Activated naive CD8-positive, alpha-beta T cell treated with anti-CD3 and anti-CD28 coated beads, Interleukin-2, amount 50 U/mL, for 24 hours (primary cell): ENCODE measurements around the gene ACSL3.
"Not testable (repeated sequence)": the region's sequence is repeated elsewhere in the genome, so short reads cannot be mapped to it uniquely, and the experiment has no call there.

ENCODE experiments used
- ATAC-seq: fragments of 150-1000 bp; cut with Tn5 transposase; one replicate; pipeline ENCODE4 v1.10.0; 2021
- DNase-seq: peaks from one replicate; pipeline ENCODE4 v3.0.0; 2021
- H3K27ac Mint-ChIP-seq: one replicate; pipeline ENCODE4 v1.8.0; 2021; ENCODE audit warnings: mild to moderate bottlenecking, mixed read lengths
- H3K27me3 Mint-ChIP-seq: one replicate; pipeline ENCODE4 v1.8.0; 2021; ENCODE audit warnings: mixed read lengths
- H3K36me3 Mint-ChIP-seq: one replicate; pipeline ENCODE4 v1.8.0; 2021; ENCODE audit warnings: low read depth, mixed read lengths
- H3K4me1 Mint-ChIP-seq: one replicate; pipeline ENCODE4 v1.8.0; 2021; ENCODE audit warnings: mixed read lengths
- H3K4me3 Mint-ChIP-seq: one replicate; pipeline ENCODE4 v1.8.0; 2021; ENCODE audit warnings: mild to moderate bottlenecking, moderate library complexity, mixed read lengths
- H3K9me3 Mint-ChIP-seq: one replicate; pipeline ENCODE4 v1.8.0; 2021; ENCODE audit warnings: mixed read lengths

The ACSL3 gene

GRCh38 chr2:222904557-222905258 is 43.9 kb downstream of the ACSL3 start:
- H3K4me1 Mint-ChIP-seq: peaks cover 21% of the 10 kb centered on the region
- H3K36me3 Mint-ChIP-seq: peaks cover 7% of the 10 kb centered on the region
- H3K27ac Mint-ChIP-seq: no peak overlapping the region
- H3K9me3 Mint-ChIP-seq: no peaks in the 10 kb centered on the region
- H3K4me3 Mint-ChIP-seq: no peak overlapping the region
- ATAC-seq: no peak
- no peak for DNase-seq
- H3K27me3 Mint-ChIP-seq: no peaks in the 10 kb centered on the region

GRCh38 chr2:222907048-222907447 is 46.2 kb downstream of the ACSL3 start:
- H3K4me3 Mint-ChIP-seq: no peak overlapping the region
- H3K27me3 Mint-ChIP-seq: no peaks in the 10 kb centered on the region
- H3K36me3 Mint-ChIP-seq: peaks cover 9% of the 10 kb centered on the region
- no peak for ATAC-seq
- H3K9me3 Mint-ChIP-seq: no peaks in the 10 kb centered on the region
- peaks cover 25% of the 10 kb centered on the region for H3K4me1 Mint-ChIP-seq
- H3K27ac Mint-ChIP-seq: no peak overlapping the region
- DNase-seq: no peak

- no peak for ATAC-seq
Observed at GRCh38 chr2:222907790-222908441, 47.1 kb downstream of the ACSL3 start.

GRCh38 chr2:222909286-222909685 is 48.5 kb downstream of the ACSL3 start:
- ATAC-seq (no peak), DNase-seq (no peak)
- peaks cover 10% of the 10 kb centered on the region for H3K36me3 Mint-ChIP-seq
- H3K4me1 Mint-ChIP-seq: peaks cover 33% of the 10 kb centered on the region
- no peak overlapping the region for H3K27ac Mint-ChIP-seq
- H3K4me3 Mint-ChIP-seq: no peak overlapping the region
- H3K27me3 Mint-ChIP-seq: no peaks in the 10 kb centered on the region
- H3K9me3 Mint-ChIP-seq: no peaks in the 10 kb centered on the region

More at GRCh38 chr2:222907790-222908441, 47.1 kb downstream of the ACSL3 start:
- no peak for DNase-seq
- H3K27ac Mint-ChIP-seq: no peak overlapping the region
- no peaks in the 10 kb centered on the region for H3K9me3 Mint-ChIP-seq
- H3K4me1 Mint-ChIP-seq: peaks cover 29% of the 10 kb centered on the region
- peaks cover 10% of the 10 kb centered on the region for H3K36me3 Mint-ChIP-seq
- H3K4me3 Mint-ChIP-seq: no peak overlapping the region
- no peaks in the 10 kb centered on the region for H3K27me3 Mint-ChIP-seq

GRCh38 chr2:222912117-222912516 is 51.3 kb downstream of the ACSL3 start:
- ATAC-seq (peak; percentile 71), DNase-seq (no peak)
- Mint-ChIP-seq H3K27ac (peak overlapping the region; percentile 12), H3K4me1 (peaks cover 26% of the 10 kb centered on the region), H3K27me3 (no peaks in the 10 kb centered on the region), H3K9me3 (no peaks in the 10 kb centered on the region), H3K4me3 (no peak overlapping the region), H3K36me3 (peaks cover 9% of the 10 kb centered on the region)

GRCh38 chr2:222912776-222913175 is 51.9 kb downstream of the ACSL3 start:
- Mint-ChIP-seq H3K9me3 (no peaks in the 10 kb centered on the region), H3K36me3 (peaks cover 9% of the 10 kb centered on the region), H3K27me3 (no peaks in the 10 kb centered on the region), H3K4me1 (peaks cover 23% of the 10 kb centered on the region), H3K4me3 (no peak overlapping the region), H3K27ac (no peak overlapping the region)
- no peak for DNase-seq
- ATAC-seq: no peak

GRCh38 chr2:222915092-222915957 is 54.5 kb downstream of the ACSL3 start:
- no peak overlapping the region for H3K4me3 Mint-ChIP-seq
- H3K36me3 Mint-ChIP-seq: peaks cover 9% of the 10 kb centered on the region

GRCh38 chr2:222916229-222917197 is 55.7 kb downstream of the ACSL3 start:
- no peaks in the 10 kb centered on the region for H3K9me3 Mint-ChIP-seq
- ATAC-seq: no peak
- peaks cover 9% of the 10 kb centered on the region for H3K36me3 Mint-ChIP-seq
- no peaks in the 10 kb centered on the region for H3K27me3 Mint-ChIP-seq
- peaks cover 15% of the 10 kb centered on the region for H3K4me1 Mint-ChIP-seq
- no peak overlapping the region for H3K27ac Mint-ChIP-seq
- no peak for DNase-seq
- H3K4me3 Mint-ChIP-seq: no peak overlapping the region

More at GRCh38 chr2:222915092-222915957, 54.5 kb downstream of the ACSL3 start:
- peaks cover 17% of the 10 kb centered on the region for H3K4me1 Mint-ChIP-seq
- no peak for DNase-seq
- no peaks in the 10 kb centered on the region for H3K27me3 Mint-ChIP-seq
- H3K27ac Mint-ChIP-seq: no peak overlapping the region
- H3K9me3 Mint-ChIP-seq: no peaks in the 10 kb centered on the region
- ATAC-seq: no peak

GRCh38 chr2:222917212-222917611 is 56.4 kb downstream of the ACSL3 start:
- H3K4me3 Mint-ChIP-seq, H3K27ac Mint-ChIP-seq, DNase-seq, H3K4me1 Mint-ChIP-seq, H3K36me3 Mint-ChIP-seq, H3K9me3 Mint-ChIP-seq, H3K27me3 Mint-ChIP-seq, ATAC-seq: not testable (repeated sequence)

- ATAC-seq (no peak), DNase-seq (no peak)
- Mint-ChIP-seq H3K9me3 (no peaks in the 10 kb centered on the region), H3K4me3 (no peak overlapping the region), H3K36me3 (peaks cover 19% of the 10 kb centered on the region), H3K4me1 (no peaks in the 10 kb centered on the region), H3K27me3 (no peaks in the 10 kb centered on the region), H3K27ac (no peak overlapping the region)
Observed at GRCh38 chr2:222919841-222920526, 59.1 kb downstream of the ACSL3 start.

- H3K36me3 Mint-ChIP-seq: peaks cover 24% of the 10 kb centered on the region
- no peak overlapping the region for H3K27ac Mint-ChIP-seq
- no peaks in the 10 kb centered on the region for H3K27me3 Mint-ChIP-seq
- DNase-seq: no peak
- H3K4me1 Mint-ChIP-seq: no peaks in the 10 kb centered on the region
- no peak for ATAC-seq
- no peak overlapping the region for H3K4me3 Mint-ChIP-seq
- no peaks in the 10 kb centered on the region for H3K9me3 Mint-ChIP-seq
Observed at GRCh38 chr2:222920657-222921186, 59.9 kb downstream of the ACSL3 start.

GRCh38 chr2:222922019-222922800 is 61.4 kb downstream of the ACSL3 start:
- Mint-ChIP-seq H3K27ac (no peak overlapping the region), H3K27me3 (no peaks in the 10 kb centered on the region), H3K9me3 (no peaks in the 10 kb centered on the region), H3K36me3 (peaks cover 25% of the 10 kb centered on the region), H3K4me1 (no peaks in the 10 kb centered on the region), H3K4me3 (no peak overlapping the region)
- no peak for ATAC-seq
- no peak for DNase-seq

GRCh38 chr2:222926915-222927314 is 66.1 kb downstream of the ACSL3 start:
- DNase-seq: no peak
- no peak for ATAC-seq
- Mint-ChIP-seq H3K27ac (no peak overlapping the region), H3K9me3 (no peaks in the 10 kb centered on the region), H3K4me1 (no peaks in the 10 kb centered on the region), H3K4me3 (no peak overlapping the region), H3K36me3 (peaks cover 42% of the 10 kb centered on the region), H3K27me3 (no peaks in the 10 kb centered on the region)
